GM23338 (cell line): ENCODE measurements around the gene CFAP65. TPM values are rescaled to one million over a fixed set of nuclear protein-coding genes. Genes with fewer than 3 reads are reported as not detected.

ENCODE experiments used
- ATAC-seq: fragments of 200-7000 bp; cut with Tn5 transposase; 3 replicates; pipeline ENCODE4 v1.9.1; 2020
- DNase-seq: peaks from one replicate; pipeline ENCODE4 v3.0.0-alpha.2; 2015; ENCODE audit warnings: low spot score
- H2AFZ ChIP-seq: fragments of 200-600 bp; sonication (generic); 2 replicates; pipeline ENCODE4 v1.8.0; 2016; ENCODE audit warnings: antibody characterized with exemption, mild to moderate bottlenecking, moderate library complexity
- H3F3A ChIP-seq: fragments of 200-600 bp; sonication (generic); replicated peaks from 2 replicates; pipeline ENCODE4 v1.8.0; 2017; ENCODE audit warnings: antibody characterized with exemption, mixed run types, low read depth
- H3K27ac ChIP-seq: fragments of 200-600 bp; sonication (generic); 2 replicates; pipeline ENCODE4 v1.6.1; 2016; ENCODE audit warnings: low read depth
- H3K27me3 ChIP-seq: fragments of 200-600 bp; sonication (generic); 2 replicates; pipeline ENCODE4 v1.8.0; 2016; ENCODE audit warnings: mild to moderate bottlenecking, mixed run types, moderate library complexity; ENCODE audit not compliant: insufficient read depth
- H3K36me3 ChIP-seq: fragments of 200-600 bp; sonication (generic); 2 replicates; pipeline ENCODE4 v1.8.0; 2016; ENCODE audit warnings: mild to moderate bottlenecking; ENCODE audit not compliant: insufficient read depth
- H3K4me1 ChIP-seq: fragments of 200-600 bp; sonication (generic); 2 replicates; pipeline ENCODE4 v1.8.0; 2016; ENCODE audit warnings: mild to moderate bottlenecking, moderate library complexity; ENCODE audit not compliant: insufficient read depth
- H3K4me2 ChIP-seq: fragments of 200-600 bp; sonication (generic); 2 replicates; pipeline ENCODE4 v1.7.1; 2017; ENCODE audit warnings: mixed run types
- H3K4me3 ChIP-seq: fragments of 200-600 bp; sonication (generic); 2 replicates; pipeline ENCODE4 v1.6.1; 2016; ENCODE audit warnings: mixed run types
- H3K79me2 ChIP-seq: fragments of 200-600 bp; sonication (generic); replicated peaks from 2 replicates; pipeline ENCODE4 v1.8.0; 2017; ENCODE audit warnings: mild to moderate bottlenecking; ENCODE audit not compliant: insufficient read depth
- H3K9me2 ChIP-seq: fragments of 200-600 bp; sonication (generic); 2 replicates; pipeline ENCODE4 v1.8.0; 2017; ENCODE audit not compliant: insufficient read depth
- H4K20me1 ChIP-seq: fragments of 200-600 bp; sonication (generic); replicated peaks from 2 replicates; pipeline ENCODE4 v1.8.0; 2017; ENCODE audit warnings: mild to moderate bottlenecking; ENCODE audit not compliant: insufficient read depth
- H3K27ac Mint-ChIP-seq: 2 replicates; pipeline ENCODE4 v1.8.0; 2020; ENCODE audit warnings: inconsistent platforms, mild to moderate bottlenecking, moderate library complexity, mixed read lengths
- H3K27me3 Mint-ChIP-seq: 3 replicates; pipeline ENCODE4 v1.8.0; 2022; ENCODE audit warnings: low read depth, mild to moderate bottlenecking, moderate library complexity, mixed read lengths, inconsistent platforms; ENCODE audit not compliant: insufficient read depth, poor library complexity
- H3K36me3 Mint-ChIP-seq: 3 replicates; pipeline ENCODE4 v1.8.0; 2021; ENCODE audit warnings: low read depth, mild to moderate bottlenecking, inconsistent platforms, moderate library complexity, mixed read lengths
- H3K4me1 Mint-ChIP-seq: 3 replicates; pipeline ENCODE4 v1.8.0; 2020; ENCODE audit warnings: mild to moderate bottlenecking, inconsistent platforms, mixed read lengths
- H3K4me3 Mint-ChIP-seq: 3 replicates; pipeline ENCODE4 v1.8.0; 2021; ENCODE audit warnings: moderate library complexity, mild to moderate bottlenecking, inconsistent platforms, mixed read lengths
- H3K9me3 Mint-ChIP-seq: 3 replicates; pipeline ENCODE4 v1.8.0; 2020; ENCODE audit warnings: moderate library complexity, mild to moderate bottlenecking, inconsistent platforms, mixed read lengths
- CREB1 ChIP-seq: fragments of 250-450 bp; sonication (Bioruptor Pico); IDR thresholded peaks from 2 replicates; pipeline ENCODE4 v1.5.0; 2020; ENCODE audit warnings: low read depth, mild to moderate bottlenecking, moderate library complexity
- CTCF ChIP-seq, 2 experiments: fragments of 200-600 bp in 1 of 2; sonication (generic) in 1 of 2; conservative IDR thresholded peaks; 2 replicates each; pipeline versions ENCODE4 v1.5.1 to v1.6.1; 2016 to 2017; ENCODE audit warnings: antibody characterized with exemption in 2 of 2, low read depth in 2 of 2, mild to moderate bottlenecking in 2 of 2, moderate library complexity in 1 of 2
- EZH2 ChIP-seq: fragments of 200-600 bp; sonication (generic); IDR thresholded peaks from one replicate; pipeline ENCODE4 v1.8.0; 2017; ENCODE audit warnings: antibody characterized with exemption, mild to moderate bottlenecking, low read depth; ENCODE audit not compliant: unreplicated experiment
- EZH2phosphoT487 ChIP-seq: fragments of 200-600 bp; sonication (generic); IDR thresholded peaks from one replicate; pipeline ENCODE4 v1.8.1; 2018; ENCODE audit warnings: antibody characterized with exemption; ENCODE audit not compliant: unreplicated experiment
- JUNB ChIP-seq: IDR thresholded peaks from one replicate; pipeline ENCODE4 v1.6.1; 2016; ENCODE audit warnings: antibody characterized with exemption; ENCODE audit not compliant: unreplicated experiment
- STAT1 ChIP-seq: IDR thresholded peaks from one replicate; pipeline ENCODE4 v1.6.1; 2016; ENCODE audit warnings: antibody characterized with exemption; ENCODE audit not compliant: unreplicated experiment
- ZNF331 ChIP-seq: fragments of 250-450 bp; sonication (Bioruptor Pico); IDR thresholded peaks from 2 replicates; pipeline ENCODE4 v1.5.0; 2020; ENCODE audit warnings: low read depth, mild to moderate bottlenecking, moderate library complexity
- polyA plus RNA-seq: library from polyadenylated mRNA; unstranded; fragments of >200 nt; fragmentation: Nextera tagmentation; extraction: Ambion mirVana; gene quantifications from 2 replicates; pipeline ENCODE4 v1.2.1, GENCODE V29; 2016
- total RNA-seq: library from RNA; depleted of rRNA; stranded (reverse); fragments of >200 nt; shearing (Covaris generic); gene quantifications from 2 replicates; pipeline ENCODE4 v1.2.3, GENCODE V29; 2014
- TF ChIP-seq, protein P1 (sequence below): IDR thresholded peaks from 2 replicates; pipeline ENCODE4 v1.6.1; 2016; ENCODE audit warnings: antibody characterized with exemption
- TF ChIP-seq, protein P2 (sequence below): IDR thresholded peaks from one replicate; pipeline ENCODE4 v1.6.1; 2018; ENCODE audit warnings: antibody characterized with exemption; ENCODE audit not compliant: unreplicated experiment

Gene CFAP65
- total and polyA plus RNA-seq, 2 experiments from 2014 or later, result 0.38 to 0.74 TPM

DNA sequence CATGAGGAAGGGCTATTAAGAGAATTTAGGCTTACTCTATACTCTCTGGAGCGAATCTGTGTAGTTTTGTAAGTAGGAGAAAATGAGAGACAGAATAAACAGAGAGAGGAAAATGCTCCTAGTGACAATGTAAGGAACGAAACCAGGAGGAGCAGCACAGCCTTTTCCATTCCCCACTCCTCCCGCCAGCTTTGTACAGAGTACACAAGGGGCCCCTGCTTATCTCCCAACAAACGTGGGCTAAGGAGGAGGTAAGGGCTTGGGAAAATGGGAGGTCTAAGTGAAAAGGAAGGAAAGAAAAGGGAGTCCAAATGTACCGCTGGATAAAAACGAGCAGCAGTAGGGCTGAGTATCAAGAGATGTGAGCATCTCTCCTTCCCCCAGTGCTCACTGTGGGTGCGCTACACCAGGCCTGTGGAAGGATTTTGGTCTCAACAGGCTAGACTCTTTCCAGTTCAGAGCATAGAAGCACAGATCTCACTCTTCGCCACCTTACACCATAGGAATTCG lies 31.5 kb upstream of the CFAP65 start:
- no peak for ATAC-seq
- no peak for TF ChIP-seq EZH2
- no peak for TF ChIP-seq JUNB
- H3K9me3 Mint-ChIP-seq, result no peaks in the 10 kb centered on the region
- no peak overlapping the region for H3K4me3 Mint-ChIP-seq
- no peak overlapping the region for H3K27ac ChIP-seq
- H3K36me3 Mint-ChIP-seq, result no peaks in the 10 kb centered on the region
- no peaks in the 10 kb centered on the region for H4K20me1 ChIP-seq
- H3K27ac Mint-ChIP-seq, result no peak overlapping the region
- 0 out of 2 replicates have a peak, but pooled peaks cover 3% of the 10 kb centered on the region for H3K27me3 ChIP-seq
- H3K36me3 ChIP-seq, result no peaks in the 10 kb centered on the region
- H2AFZ ChIP-seq, result no peak overlapping the region
- DNase-seq, result no peak
- H3K4me1 ChIP-seq, result peaks cover 8% of the 10 kb centered on the region
- no peaks in the 10 kb centered on the region for H3K9me2 ChIP-seq
- peaks cover 4% of the 10 kb centered on the region for H3K27me3 Mint-ChIP-seq
- no peak overlapping the region for H3K4me3 ChIP-seq
- H3K79me2 ChIP-seq, result no peaks in the 10 kb centered on the region
- peaks cover 5% of the 10 kb centered on the region for H3K4me1 Mint-ChIP-seq
- no peaks in the 10 kb centered on the region for H3F3A ChIP-seq
- H3K4me2 ChIP-seq, result no peak overlapping the region

DNA sequence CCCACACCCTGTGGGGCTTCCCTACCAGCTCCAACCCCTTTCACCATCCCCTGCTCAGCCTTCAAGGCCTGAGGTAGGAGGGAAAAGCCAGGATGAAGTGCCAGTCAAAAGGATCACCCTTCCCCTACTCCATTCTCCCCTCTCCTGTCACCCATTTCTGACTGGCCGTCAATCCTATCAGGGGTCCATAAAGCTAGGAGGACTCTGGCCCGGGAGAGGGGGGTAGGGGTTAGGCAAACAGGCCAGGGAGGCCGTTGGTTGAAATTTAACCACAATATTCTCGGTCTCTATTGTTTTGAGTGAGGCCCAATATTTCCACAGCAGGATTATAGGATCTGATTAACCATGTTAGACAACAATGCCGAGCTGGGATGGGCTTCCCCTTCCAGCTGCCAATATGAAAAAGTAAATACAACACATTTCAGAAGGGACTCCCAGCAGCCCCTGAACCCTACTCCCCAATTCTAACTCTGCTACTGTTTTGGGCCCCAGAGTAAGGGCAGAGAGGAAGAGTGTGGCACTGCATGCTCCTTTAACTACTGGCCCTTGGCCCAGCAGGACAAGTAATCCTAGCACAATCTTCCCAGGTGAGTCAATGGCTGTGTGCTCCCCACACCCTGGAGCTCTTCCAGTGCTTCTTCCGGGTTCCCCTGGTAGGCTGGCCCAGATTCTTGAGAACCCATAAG lies 30.0 kb upstream of the CFAP65 start:
- H2AFZ ChIP-seq, result no peak overlapping the region
- no peak overlapping the region for H3K4me3 Mint-ChIP-seq
- peaks cover 5% of the 10 kb centered on the region for H3K4me1 Mint-ChIP-seq
- no peaks in the 10 kb centered on the region for H3K9me2 ChIP-seq
- H3K79me2 ChIP-seq, result no peaks in the 10 kb centered on the region
- H3F3A ChIP-seq, result no peaks in the 10 kb centered on the region
- H3K27me3 ChIP-seq, result peaks cover 6% of the 10 kb centered on the region; the same call in 1 of the 2 replicates
- no peaks in the 10 kb centered on the region for H3K36me3 ChIP-seq
- no peak overlapping the region for H3K27ac ChIP-seq
- H3K27me3 Mint-ChIP-seq, result peaks cover 5% of the 10 kb centered on the region
- no peak overlapping the region for H3K4me2 ChIP-seq
- H3K27ac Mint-ChIP-seq, result no peak overlapping the region
- ATAC-seq (no peak), DNase-seq (no peak)
- no peak overlapping the region for H3K4me3 ChIP-seq
- no peaks in the 10 kb centered on the region for H4K20me1 ChIP-seq
- no peaks in the 10 kb centered on the region for H3K9me3 Mint-ChIP-seq
- H3K36me3 Mint-ChIP-seq, result no peaks in the 10 kb centered on the region
- peaks cover 8% of the 10 kb centered on the region for H3K4me1 ChIP-seq
- TF ChIP-seq, protein P1, sequence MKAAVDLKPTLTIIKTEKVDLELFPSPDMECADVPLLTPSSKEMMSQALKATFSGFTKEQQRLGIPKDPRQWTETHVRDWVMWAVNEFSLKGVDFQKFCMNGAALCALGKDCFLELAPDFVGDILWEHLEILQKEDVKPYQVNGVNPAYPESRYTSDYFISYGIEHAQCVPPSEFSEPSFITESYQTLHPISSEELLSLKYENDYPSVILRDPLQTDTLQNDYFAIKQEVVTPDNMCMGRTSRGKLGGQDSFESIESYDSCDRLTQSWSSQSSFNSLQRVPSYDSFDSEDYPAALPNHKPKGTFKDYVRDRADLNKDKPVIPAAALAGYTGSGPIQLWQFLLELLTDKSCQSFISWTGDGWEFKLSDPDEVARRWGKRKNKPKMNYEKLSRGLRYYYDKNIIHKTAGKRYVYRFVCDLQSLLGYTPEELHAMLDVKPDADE, result no peak
- TF ChIP-seq ZNF331 (CRISPR knock-in tag), result no peak
- TF ChIP-seq, protein P2, sequence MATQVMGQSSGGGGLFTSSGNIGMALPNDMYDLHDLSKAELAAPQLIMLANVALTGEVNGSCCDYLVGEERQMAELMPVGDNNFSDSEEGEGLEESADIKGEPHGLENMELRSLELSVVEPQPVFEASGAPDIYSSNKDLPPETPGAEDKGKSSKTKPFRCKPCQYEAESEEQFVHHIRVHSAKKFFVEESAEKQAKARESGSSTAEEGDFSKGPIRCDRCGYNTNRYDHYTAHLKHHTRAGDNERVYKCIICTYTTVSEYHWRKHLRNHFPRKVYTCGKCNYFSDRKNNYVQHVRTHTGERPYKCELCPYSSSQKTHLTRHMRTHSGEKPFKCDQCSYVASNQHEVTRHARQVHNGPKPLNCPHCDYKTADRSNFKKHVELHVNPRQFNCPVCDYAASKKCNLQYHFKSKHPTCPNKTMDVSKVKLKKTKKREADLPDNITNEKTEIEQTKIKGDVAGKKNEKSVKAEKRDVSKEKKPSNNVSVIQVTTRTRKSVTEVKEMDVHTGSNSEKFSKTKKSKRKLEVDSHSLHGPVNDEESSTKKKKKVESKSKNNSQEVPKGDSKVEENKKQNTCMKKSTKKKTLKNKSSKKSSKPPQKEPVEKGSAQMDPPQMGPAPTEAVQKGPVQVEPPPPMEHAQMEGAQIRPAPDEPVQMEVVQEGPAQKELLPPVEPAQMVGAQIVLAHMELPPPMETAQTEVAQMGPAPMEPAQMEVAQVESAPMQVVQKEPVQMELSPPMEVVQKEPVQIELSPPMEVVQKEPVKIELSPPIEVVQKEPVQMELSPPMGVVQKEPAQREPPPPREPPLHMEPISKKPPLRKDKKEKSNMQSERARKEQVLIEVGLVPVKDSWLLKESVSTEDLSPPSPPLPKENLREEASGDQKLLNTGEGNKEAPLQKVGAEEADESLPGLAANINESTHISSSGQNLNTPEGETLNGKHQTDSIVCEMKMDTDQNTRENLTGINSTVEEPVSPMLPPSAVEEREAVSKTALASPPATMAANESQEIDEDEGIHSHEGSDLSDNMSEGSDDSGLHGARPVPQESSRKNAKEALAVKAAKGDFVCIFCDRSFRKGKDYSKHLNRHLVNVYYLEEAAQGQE, result no peak
- TF ChIP-seq CTCF (conservative IDR thresholded peaks at IDR 0.05; ENCODE audit: low read depth in 2 of 2), result no peak
- no peak for TF ChIP-seq EZH2
- no peak for TF ChIP-seq CREB1
- no peak for TF ChIP-seq EZH2phosphoT487
- no peak for TF ChIP-seq STAT1
